Pancreas (tissue), 10 donors: Measurements from ENCODE around the gene EVI5L. TPM values are rescaled to one million over a fixed set of nuclear protein-coding genes. Genes with fewer than 3 reads are reported as not detected.

Experiments
- ATAC-seq, 4 donors: fragments of 200-7000 bp; cut with Tn5 transposase; one replicate each; pipeline versions ENCODE4 v1.8.0 to v1.9.1; 2020; ENCODE audit warnings: mild to moderate bottlenecking in 4 of 4, moderate library complexity in 4 of 4
- DNase-seq, 6 donors: peaks; one replicate each; pipeline ENCODE4 v3.0.0-alpha.2; 2020
- FAIRE-seq: peaks from 2 replicates; lab custom pipeline; 2012; peaks lifted over from hg19 to GRCh38; lab: Jason Lieb, UNC
- H3K27ac ChIP-seq, 4 donors: fragments of 200-600 bp; sonication (generic); 1 replicate in 3 of 4; 2 replicates in 1 of 4; pipeline versions ENCODE4 v1.5.0 to v1.8.0; 2020
- H3K27me3 ChIP-seq, 4 donors: fragments of 200-600 bp; one replicate each; pipeline ENCODE4 v1.8.0; 2021
- H3K36me3 ChIP-seq, 3 donors: fragments of 200-600 bp; sonication (generic) in 1 of 3; one replicate each; pipeline versions ENCODE4 v1.5.0 to v1.8.0; 2020 to 2021
- H3K4me1 ChIP-seq, 3 donors: fragments of 200-600 bp; one replicate each; pipeline ENCODE4 v1.8.0; 2021
- H3K4me3 ChIP-seq, 4 donors: fragments of 200-600 bp; sonication (generic) in 2 of 4; one replicate each; pipeline versions ENCODE4 v1.5.0 to v1.8.0; 2020 to 2021
- H3K9me3 ChIP-seq, 4 donors: fragments of 200-600 bp; one replicate each; pipeline ENCODE4 v1.8.0; 2021
- CTCF ChIP-seq, 4 donors: fragments of 200-600 bp; sonication (generic) in 3 of 4; IDR thresholded peaks; one replicate each; pipeline versions ENCODE4 v1.5.0 to v1.8.0; 2021; ENCODE audit warnings: antibody characterized with exemption in 4 of 4
- WGBS, 2 donors: extraction: QIAGEN DNeasy Blood & Tissue Kit; methylation state at CpG; one replicate each; pipeline ENCODE4 v1.1.7; 2013; 5-methylcytosine and 5-hydroxymethylcytosine counted together
- intact Hi-C, 3 donors: fragments of 100-400 bp; cut with DNase I; formaldehyde crosslinking; loops; one replicate each; pipeline versions ENCODE4 v1.11.1 to v1.14.2; 2022
- polyA plus RNA-seq, 2 donors: library from polyadenylated mRNA; stranded (reverse); fragments of 200-250 nt; gene quantifications; one replicate each; pipeline ENCODE4 v1.2.3, GENCODE V29; 2013
- total RNA-seq, 6 donors: library from RNA; stranded (reverse); fragmentation: NEBNext Ultra II Directional in 4 of 6; extraction: Animal tissue kit (Norgen Biotek cat#: 25700) in 4 of 6; gene quantifications; one replicate each; pipeline versions ENCODE4 v1.2.1 to v1.2.4, GENCODE V29; 2021 to 2023
- donor health status: healthy with polysubstance abuse.
- donor health status: DM: no; HTN: no; CAD: no; lungs with moderate emphysema.
- donor health status: DM: no; HTN: no; CAD: no.
- donor health status: control.
- donor health status: control.
- donor health status: Bipolar disorder and iron deficiency.
- donor health status: DM: yes; HTN: yes; CAD: no.
- donor health status: DM: no; HTN: no; CAD: no.
- donor health status: DM: no; HTN: no; CAD: no.
- donor health status: DM: yes; HTN: yes; CAD: no.

Gene EVI5L
- total and polyA plus RNA-seq, 8 donors = 3.0 to 9.1 (median 4.8) TPM

- DNase-seq (no peak), ATAC-seq (no peak), FAIRE-seq (no peak)
- intact Hi-C loops = no loop called here
- Histone ChIP-seq H3K27me3 (no peaks in the 10 kb centered on the region), H3K4me1 (no peaks in the 10 kb centered on the region), H3K4me3 (no peak overlapping the region), H3K9me3 (no peaks in the 10 kb centered on the region), H3K27ac (no peak overlapping the region), H3K36me3 (no peaks in the 10 kb centered on the region)
- TF ChIP-seq CTCF (IDR thresholded peaks at IDR 0.05) = no peak
- 84 to 90% methylated on average over 20 of the region's 20 CpGs for WGBS, 2 donors
Measured at GRCh38 chr19:7845390-7846154, 15.6 kb downstream of the EVI5L start.

GRCh38 chr19:7846155-7846646, 16.2 kb downstream of the EVI5L start:
- no peak for ATAC-seq
- 88 to 89% methylated on average over 19 of the region's 19 CpGs for WGBS, 2 donors
- H3K36me3 ChIP-seq = no peaks in the 10 kb centered on the region
- FAIRE-seq = no peak
- H3K27ac ChIP-seq = no peak overlapping the region
- H3K9me3 ChIP-seq = no peaks in the 10 kb centered on the region
- no peaks in the 10 kb centered on the region for H3K4me1 ChIP-seq
- TF ChIP-seq CTCF (IDR thresholded peaks at IDR 0.05) = no peak
- intact Hi-C loops = no loop called here
- H3K27me3 ChIP-seq = no peaks in the 10 kb centered on the region
- no peak for DNase-seq
- no peak overlapping the region for H3K4me3 ChIP-seq

GRCh38 chr19:7847664-7848063, 17.6 kb downstream of the EVI5L start:
- Histone ChIP-seq H3K36me3 (no peaks in the 10 kb centered on the region), H3K27me3 (no peaks in the 10 kb centered on the region), H3K4me3 (no peak overlapping the region), H3K27ac (no peak overlapping the region), H3K4me1 (no peaks in the 10 kb centered on the region), H3K9me3 (no peaks in the 10 kb centered on the region)
- WGBS, 2 donors = 95 to 96% methylated on average over 23 of the region's 23 CpGs
- intact Hi-C loops = no loop called here
- FAIRE-seq = no peak
- no peak for ATAC-seq
- no peak for DNase-seq
- TF ChIP-seq CTCF (IDR thresholded peaks at IDR 0.05) = no peak

GRCh38 chr19:7848779-7849457, 18.9 kb downstream of the EVI5L start:
- ATAC-seq (no peak), FAIRE-seq (no peak), DNase-seq (peak in 1 of 6 donors; percentile 72)
- Histone ChIP-seq H3K9me3 (no peaks in the 10 kb centered on the region), H3K4me1 (peaks cover 4 to 5% (median 5%) of the 10 kb centered on the region in 3 donors), H3K4me3 (no peak overlapping the region), H3K27ac (no peak overlapping the region), H3K36me3 (no peaks in the 10 kb centered on the region), H3K27me3 (no peaks in the 10 kb centered on the region)
- no peak for TF ChIP-seq CTCF (IDR thresholded peaks at IDR 0.05)
- intact Hi-C loops = no loop called here
- WGBS, 2 donors = 92 to 94% methylated on average over 34 of the region's 34 CpGs
